GM18873 (cell line): ENCODE data around the gene KIF18A.
"Not testable (repeated sequence)": the region's sequence is repeated elsewhere in the genome, so short reads cannot be mapped to it uniquely, and the experiment has no call there.

Experiments used
- ATAC-seq: cut with Tn5 transposase; IDR thresholded peaks from one replicate; pipeline ENCODE4 v1.9.1; 2021; ENCODE audit warnings: mild to moderate bottlenecking, moderate library complexity, moderate number of reproducible peaks; ENCODE audit not compliant: unreplicated experiment, low FRiP score

Gene KIF18A

GRCh38 chr11:28107191-28107749, 686 bp downstream of the KIF18A start:
- no peak for ATAC-seq

GRCh38 chr11:28106353-28107043, 1.5 kb downstream of the KIF18A start:
- ATAC-seq, result no peak

GRCh38 chr11:28105869-28106268, 2.1 kb downstream of the KIF18A start:
- ATAC-seq, result no peak

- ATAC-seq, result no peak
These were observed 3.0 kb downstream of the KIF18A start for GRCh38 chr11:28104984-28105383.

GRCh38 chr11:28104425-28104824, 3.5 kb downstream of the KIF18A start:
- ATAC-seq, result no peak

- ATAC-seq, result not testable (repeated sequence)
These were observed 5.7 kb downstream of the KIF18A start for GRCh38 chr11:28102300-28102699.

- ATAC-seq, result no peak
These were observed 7.3 kb downstream of the KIF18A start for GRCh38 chr11:28100665-28101064.

- no peak for ATAC-seq
These were observed 8.2 kb downstream of the KIF18A start for GRCh38 chr11:28099715-28100114.

- no peak for ATAC-seq
These were observed 9.7 kb downstream of the KIF18A start for GRCh38 chr11:28098257-28098656.

- no peak for ATAC-seq
These were observed 15.2 kb downstream of the KIF18A start for GRCh38 chr11:28092786-28093185.

GRCh38 chr11:28090052-28090749, 17.8 kb downstream of the KIF18A start:
- no peak for ATAC-seq

GRCh38 chr11:28089378-28089777, 18.6 kb downstream of the KIF18A start:
- no peak for ATAC-seq

GRCh38 chr11:28087693-28088092, 20.3 kb downstream of the KIF18A start:
- ATAC-seq, result not testable (repeated sequence)

GRCh38 chr11:28087192-28087591, 20.8 kb downstream of the KIF18A start:
- not testable (repeated sequence) for ATAC-seq

GRCh38 chr11:28086569-28086968, 21.4 kb downstream of the KIF18A start:
- no peak for ATAC-seq

- ATAC-seq, result no peak
These were observed 24.8 kb downstream of the KIF18A start for GRCh38 chr11:28083118-28083517.

- ATAC-seq, result no peak
These were observed 30.4 kb downstream of the KIF18A start for GRCh38 chr11:28077521-28077920.

GRCh38 chr11:28072321-28072720, 35.6 kb downstream of the KIF18A start:
- no peak for ATAC-seq

GRCh38 chr11:28071305-28071704, 36.7 kb downstream of the KIF18A start:
- ATAC-seq, result no peak

GRCh38 chr11:28058333-28058732, 49.6 kb downstream of the KIF18A start:
- no peak for ATAC-seq

- no peak for ATAC-seq
These were observed 53.1 kb downstream of the KIF18A start for GRCh38 chr11:28054821-28055220.
